ENCODE results near the gene C6orf52.

- TF ChIP-seq CTCF (tag by site-specific recombination; IDR thresholded peaks at IDR 0.05) = no peak
- TF ChIP-seq ZXDB (tag by site-specific recombination; IDR thresholded peaks at IDR 0.05) = no peak
- no peak for TF ChIP-seq ZSCAN5A (tag by site-specific recombination; IDR thresholded peaks at IDR 0.05)
- TF ChIP-seq ZNF747 (tag by site-specific recombination; IDR thresholded peaks at IDR 0.05) = no peak
- no peak for TF ChIP-seq ATF2 (tag by site-specific recombination; IDR thresholded peaks at IDR 0.05; ENCODE audit: low read depth)
- no peak for TF ChIP-seq REST (tag by site-specific recombination; IDR thresholded peaks at IDR 0.05)
- TF ChIP-seq ZNF513 (tag by site-specific recombination; IDR thresholded peaks at IDR 0.05) = no peak
These were observed 72.6 kb downstream of the C6orf52 start for GRCh38 chr6:10621847-10622246.
